SU-DHL-6 (cell line): Measurements from ENCODE around the gene ZNF189.

Experiments
- H2AFZ ChIP-seq: fragments of 200-600 bp; sonication (generic); 2 replicates; pipeline ENCODE4 v1.6.1; 2014; ENCODE audit warnings: low read depth, mild to moderate bottlenecking, moderate library complexity, mixed read lengths, antibody characterized with exemption, low read length; ENCODE audit not compliant: severe bottlenecking
- H3F3A ChIP-seq: fragments of 200-600 bp; shearing (Covaris generic); 2 replicates; pipeline ENCODE4 v1.6.0; 2016; ENCODE audit warnings: antibody characterized with exemption, mild to moderate bottlenecking; ENCODE audit not compliant: insufficient read depth
- H3K27ac ChIP-seq: fragments of 200-600 bp; sonication (generic); 2 replicates; pipeline ENCODE4 v1.5.1; 2016; ENCODE audit warnings: low read depth, mild to moderate bottlenecking, low read length, moderate library complexity, mixed read lengths
- H3K27me3 ChIP-seq: fragments of 200-600 bp; sonication (generic), shearing (Covaris generic); 2 replicates; pipeline ENCODE4 v1.6.0; 2014; ENCODE audit warnings: mild to moderate bottlenecking, low read length
- H3K36me3 ChIP-seq: fragments of 200-600 bp; sonication (generic); 2 replicates; pipeline ENCODE4 v1.6.1; 2014; ENCODE audit warnings: mild to moderate bottlenecking, low read length, mixed read lengths
- H3K4me2 ChIP-seq: fragments of 300-600, 200-600 bp; shearing (Covaris generic), sonication (generic); 2 replicates; pipeline ENCODE4 v1.6.0; 2014; ENCODE audit warnings: low read length, low read depth, mild to moderate bottlenecking; ENCODE audit not compliant: poor library complexity, severe bottlenecking
- H3K4me3 ChIP-seq: fragments of 200-600 bp; sonication (generic); 2 replicates; pipeline ENCODE4 v1.5.1; 2014; ENCODE audit warnings: antibody characterized with exemption, low read length, mild to moderate bottlenecking, mixed read lengths; ENCODE audit not compliant: insufficient read depth, poor library complexity, severe bottlenecking
- H3K79me2 ChIP-seq: fragments of 200-600 bp; sonication (generic); 2 replicates; pipeline ENCODE4 v1.6.1; 2014; ENCODE audit warnings: mild to moderate bottlenecking, low read length, moderate library complexity; ENCODE audit not compliant: insufficient read depth
- H3K9ac ChIP-seq: fragments of 200-600 bp; sonication (generic); 2 replicates; pipeline ENCODE4 v1.7.0; 2014; ENCODE audit warnings: mild to moderate bottlenecking, low read length
- H3K9me2 ChIP-seq: fragments of 200-600 bp; sonication (generic); replicated peaks from 2 replicates; pipeline ENCODE4 v1.6.1; 2014; ENCODE audit warnings: low read length; ENCODE audit not compliant: insufficient read depth
- H3K9me3 ChIP-seq: fragments of 200-600 bp; sonication (generic); 2 replicates; pipeline ENCODE4 v1.6.1; 2014; ENCODE audit warnings: low read length, mixed read lengths; ENCODE audit not compliant: insufficient read depth
- H4K20me1 ChIP-seq: fragments of 200-600 bp; sonication (generic); 2 replicates; pipeline ENCODE4 v1.6.1; 2014; ENCODE audit warnings: low read depth, mild to moderate bottlenecking, antibody characterized with exemption, low read length, moderate library complexity, mixed read lengths
- CTCF ChIP-seq: fragments of 200-600 bp; sonication (generic); IDR thresholded peaks from one replicate; pipeline ENCODE4 v1.5.1; 2017; ENCODE audit warnings: antibody characterized with exemption, mild to moderate bottlenecking, low read length, moderate library complexity; ENCODE audit not compliant: insufficient read depth, poor library complexity, severe bottlenecking
- EZH2phosphoT487 ChIP-seq: fragments of 200-600 bp; sonication (generic), shearing (Covaris generic); conservative IDR thresholded peaks from 2 replicates; pipeline ENCODE4 v1.6.1; 2018; ENCODE audit warnings: mild to moderate bottlenecking, antibody characterized with exemption, low read length, moderate library complexity, mixed read lengths

The ZNF189 gene

GRCh38 chr9:101394687-101395086 lies 4.0 kb upstream of the ZNF189 start:
- H3K9me2 ChIP-seq: no peaks in the 10 kb centered on the region
- H2AFZ ChIP-seq: no peak overlapping the region
- H3K9me3 ChIP-seq: no peaks in the 10 kb centered on the region
- H3K27ac ChIP-seq: no peak overlapping the region
- H4K20me1 ChIP-seq: no peaks in the 10 kb centered on the region
- H3F3A ChIP-seq: no peaks in the 10 kb centered on the region
- no peaks in the 10 kb centered on the region for H3K27me3 ChIP-seq
- no peak overlapping the region for H3K4me2 ChIP-seq
- H3K79me2 ChIP-seq: peaks cover 86% of the 10 kb centered on the region
- TF ChIP-seq EZH2phosphoT487 (no peak), CTCF (no peak)
- H3K36me3 ChIP-seq: peaks cover 55% of the 10 kb centered on the region
- H3K9ac ChIP-seq: no peak overlapping the region
- no peak overlapping the region for H3K4me3 ChIP-seq

- H3K27ac ChIP-seq: peak overlapping the region; percentile 38
- H4K20me1 ChIP-seq: no peaks in the 10 kb centered on the region
- peaks cover 58% of the 10 kb centered on the region for H3K36me3 ChIP-seq
These were observed 944 bp upstream of the ZNF189 start for GRCh38 chr9:101397746-101398067.

GRCh38 chr9:101398930-101399642 lies 435 bp downstream of the ZNF189 start:
- peak overlapping the region; percentile 73 for H3K9ac ChIP-seq
- no peaks in the 10 kb centered on the region for H4K20me1 ChIP-seq
- H3K9me2 ChIP-seq: no peaks in the 10 kb centered on the region
- peaks cover 58% of the 10 kb centered on the region for H3K36me3 ChIP-seq
- H3K4me2 ChIP-seq: peak overlapping the region; percentile 91
- H3K9me3 ChIP-seq: no peaks in the 10 kb centered on the region
- H3K27ac ChIP-seq: peak overlapping the region; percentile 43
- no peaks in the 10 kb centered on the region for H3K27me3 ChIP-seq
- peak overlapping the region; percentile 60 for H2AFZ ChIP-seq
- H3F3A ChIP-seq: no peaks in the 10 kb centered on the region
- H3K4me3 ChIP-seq: peak overlapping the region; percentile 93
- H3K79me2 ChIP-seq: peaks cover 64% of the 10 kb centered on the region
- no peak for TF ChIP-seq CTCF
- no peak for TF ChIP-seq EZH2phosphoT487

More at GRCh38 chr9:101397746-101398067, 944 bp upstream of the ZNF189 start:
- Histone ChIP-seq H3K9me2 (no peaks in the 10 kb centered on the region), H3K27me3 (no peaks in the 10 kb centered on the region), H3K9ac (peak overlapping the region; percentile 82), H3K4me3 (peak overlapping the region; percentile 92), H3K9me3 (no peaks in the 10 kb centered on the region), H3F3A (no peaks in the 10 kb centered on the region), H3K4me2 (peak overlapping the region; percentile 87), H2AFZ (peak overlapping the region; percentile 92), H3K79me2 (peaks cover 73% of the 10 kb centered on the region)
- TF ChIP-seq CTCF: no peak
- no peak for TF ChIP-seq EZH2phosphoT487
